ENCODE measurements around the gene HLA-DPB1.

The HLA-DPB1 gene

GRCh38 chr6:33066917-33067521 is 8.8 kb upstream of the HLA-DPB1 start:
- Histone ChIP-seq H3K4me3 (replicated peaks; ENCODE audit: low read depth, low read length) (no peak overlapping the region), H3K36me3 (ENCODE audit: control insufficient read depth, insufficient read depth, low read length) (peaks cover 22% of the 10 kb centered on the region), H3K27me3 (replicated peaks; ENCODE audit: control insufficient read depth, insufficient read depth, low read length) (no peaks in the 10 kb centered on the region)
- DNase-seq (ENCODE audit: extremely low read depth, insufficient read length): no peak
- no peak for TF ChIP-seq CTCF (IDR thresholded peaks at IDR 0.05; ENCODE audit: insufficient read depth, low read length, poor library complexity, severe bottlenecking)

GRCh38 chr6:33069021-33069738 is 6.6 kb upstream of the HLA-DPB1 start:
- H3K4me3 ChIP-seq (replicated peaks; ENCODE audit: low read depth, low read length): no peak overlapping the region
- TF ChIP-seq CTCF (IDR thresholded peaks at IDR 0.05; ENCODE audit: insufficient read depth, low read length, poor library complexity, severe bottlenecking): no peak
- no peak for DNase-seq (ENCODE audit: extremely low read depth, insufficient read length)
- no peaks in the 10 kb centered on the region for H3K27me3 ChIP-seq (replicated peaks; ENCODE audit: control insufficient read depth, insufficient read depth, low read length)
- peaks cover 22% of the 10 kb centered on the region for H3K36me3 ChIP-seq (ENCODE audit: control insufficient read depth, insufficient read depth, low read length)

DNA sequence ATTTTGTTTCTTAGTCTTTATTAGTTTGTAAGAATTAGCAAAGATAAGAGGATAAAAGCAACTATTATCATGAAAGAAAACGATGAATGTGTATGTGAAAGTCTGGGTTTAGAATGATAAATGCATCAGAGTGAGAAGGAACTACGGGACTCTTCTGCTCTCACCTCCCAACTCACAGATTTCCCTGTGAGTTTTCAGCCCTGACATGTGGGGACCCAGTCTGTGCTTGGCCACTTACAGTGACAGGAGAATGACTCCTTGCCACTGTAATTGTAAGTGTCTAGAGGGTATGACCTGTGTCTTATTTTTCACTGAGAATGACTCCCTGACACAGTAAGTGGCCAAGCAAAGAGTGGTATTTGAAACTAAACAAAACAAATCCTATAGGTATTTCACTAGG is 4.9 kb upstream of the HLA-DPB1 start:
- no peak for TF ChIP-seq CTCF (IDR thresholded peaks at IDR 0.05; ENCODE audit: insufficient read depth, low read length, poor library complexity, severe bottlenecking)
- peak overlapping the region; percentile 78 for H3K4me3 ChIP-seq (replicated peaks; ENCODE audit: low read depth, low read length)

DNA sequence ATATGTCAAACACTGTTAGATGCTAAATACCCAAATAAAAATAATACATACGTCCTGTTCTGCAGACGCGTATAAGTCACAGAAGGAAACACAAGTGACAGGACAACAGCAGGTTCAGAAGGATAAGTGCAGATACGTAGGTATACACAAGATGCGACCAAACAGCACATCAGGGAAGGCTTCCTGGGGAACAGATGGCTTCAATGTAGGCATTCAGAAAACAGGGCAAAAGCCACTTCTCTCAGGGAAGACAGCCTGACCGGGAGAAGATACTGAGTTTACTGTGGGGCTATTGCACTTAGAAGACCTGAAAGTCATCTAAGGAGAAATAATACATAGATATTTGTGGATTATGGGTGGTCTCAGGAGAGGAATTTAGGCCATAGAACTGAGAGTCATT is 4.2 kb upstream of the HLA-DPB1 start:
- H3K36me3 ChIP-seq (ENCODE audit: control insufficient read depth, insufficient read depth, low read length): peaks cover 15% of the 10 kb centered on the region
- H3K27me3 ChIP-seq (replicated peaks; ENCODE audit: control insufficient read depth, insufficient read depth, low read length): no peaks in the 10 kb centered on the region
- TF ChIP-seq CTCF (IDR thresholded peaks at IDR 0.05; ENCODE audit: insufficient read depth, low read length, poor library complexity, severe bottlenecking): no peak
- peak overlapping the region; percentile 78 for H3K4me3 ChIP-seq (replicated peaks; ENCODE audit: low read depth, low read length)
- DNase-seq (ENCODE audit: extremely low read depth, insufficient read length): no peak

More for the DNA sequence above, 4.9 kb upstream of the HLA-DPB1 start:
- H3K36me3 ChIP-seq (ENCODE audit: control insufficient read depth, insufficient read depth, low read length): peaks cover 15% of the 10 kb centered on the region
- DNase-seq (ENCODE audit: extremely low read depth, insufficient read length): no peak
- H3K27me3 ChIP-seq (replicated peaks; ENCODE audit: control insufficient read depth, insufficient read depth, low read length): no peaks in the 10 kb centered on the region

GRCh38 chr6:33072508-33073100 is 3.2 kb upstream of the HLA-DPB1 start:
- no peak for DNase-seq (ENCODE audit: extremely low read depth, insufficient read length)
- Histone ChIP-seq H3K36me3 (ENCODE audit: control insufficient read depth, insufficient read depth, low read length) (peaks cover 13% of the 10 kb centered on the region), H3K4me3 (replicated peaks; ENCODE audit: low read depth, low read length) (peak overlapping the region; percentile 78), H3K27me3 (replicated peaks; ENCODE audit: control insufficient read depth, insufficient read depth, low read length) (no peaks in the 10 kb centered on the region)
- TF ChIP-seq CTCF (IDR thresholded peaks at IDR 0.05; ENCODE audit: insufficient read depth, low read length, poor library complexity, severe bottlenecking): no peak

Measured in GM06990 (cell line).